PFSK-1 (cell line): ENCODE measurements around the gene MBTD1.

Experiments
- FOXP2 ChIP-seq: optimal IDR thresholded peaks from 2 replicates; pipeline ENCODE3; 2011; ENCODE audit warnings: borderline replicate concordance, control low read depth, inconsistent platforms; ENCODE audit not compliant: insufficient read depth; ENCODE audit errors: extremely low read length, extremely low read depth
- POLR2AphosphoS5 ChIP-seq: IDR thresholded peaks from 2 replicates; pipeline ENCODE4 v1.6.1; 2012; ENCODE audit warnings: low read depth, mild to moderate bottlenecking, control low read depth, low read length, moderate library complexity
- SIN3A ChIP-seq: IDR thresholded peaks from 2 replicates; pipeline ENCODE4 v1.6.1; 2012; ENCODE audit warnings: mild to moderate bottlenecking, low read length, moderate library complexity, borderline replicate concordance; ENCODE audit not compliant: insufficient read depth
- TAF1 ChIP-seq: IDR thresholded peaks from 2 replicates; pipeline ENCODE4 v1.6.1; 2012; ENCODE audit warnings: low read length, control low read depth, borderline replicate concordance; ENCODE audit not compliant: insufficient read depth
- TF ChIP-seq, protein P1 (sequence below), 2 experiments: IDR thresholded peaks; 2 replicates each; pipeline versions ENCODE4 v1.6.1 to v1.8.0; 2011 to 2012; ENCODE audit warnings: low read depth in 2 of 2, low read length in 2 of 2, control low read depth in 1 of 2, inconsistent platforms in 1 of 2, mild to moderate bottlenecking in 1 of 2, moderate library complexity in 1 of 2; ENCODE audit not compliant: insufficient read depth in 1 of 2

Gene MBTD1

DNA sequence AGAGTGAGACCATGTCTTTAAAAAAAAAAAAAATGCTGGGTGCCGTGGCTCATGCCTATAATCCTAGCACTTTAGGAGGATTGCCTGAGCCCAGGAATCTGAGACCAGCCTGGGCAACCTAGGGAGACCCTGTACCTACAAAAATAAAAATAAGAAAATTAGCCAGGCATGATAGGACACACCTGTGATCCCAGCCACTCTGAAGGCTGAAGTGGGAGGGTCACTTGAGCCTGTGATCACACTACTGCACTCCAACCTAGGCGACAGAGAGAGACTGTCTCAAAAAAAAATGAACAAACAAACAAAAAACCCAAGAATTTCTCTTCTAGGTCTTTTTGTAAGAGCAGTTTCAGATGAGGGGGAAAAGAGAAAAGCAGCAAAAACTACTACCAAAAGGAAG lies 59.0 kb downstream of the MBTD1 start:
- TF ChIP-seq, protein P1, sequence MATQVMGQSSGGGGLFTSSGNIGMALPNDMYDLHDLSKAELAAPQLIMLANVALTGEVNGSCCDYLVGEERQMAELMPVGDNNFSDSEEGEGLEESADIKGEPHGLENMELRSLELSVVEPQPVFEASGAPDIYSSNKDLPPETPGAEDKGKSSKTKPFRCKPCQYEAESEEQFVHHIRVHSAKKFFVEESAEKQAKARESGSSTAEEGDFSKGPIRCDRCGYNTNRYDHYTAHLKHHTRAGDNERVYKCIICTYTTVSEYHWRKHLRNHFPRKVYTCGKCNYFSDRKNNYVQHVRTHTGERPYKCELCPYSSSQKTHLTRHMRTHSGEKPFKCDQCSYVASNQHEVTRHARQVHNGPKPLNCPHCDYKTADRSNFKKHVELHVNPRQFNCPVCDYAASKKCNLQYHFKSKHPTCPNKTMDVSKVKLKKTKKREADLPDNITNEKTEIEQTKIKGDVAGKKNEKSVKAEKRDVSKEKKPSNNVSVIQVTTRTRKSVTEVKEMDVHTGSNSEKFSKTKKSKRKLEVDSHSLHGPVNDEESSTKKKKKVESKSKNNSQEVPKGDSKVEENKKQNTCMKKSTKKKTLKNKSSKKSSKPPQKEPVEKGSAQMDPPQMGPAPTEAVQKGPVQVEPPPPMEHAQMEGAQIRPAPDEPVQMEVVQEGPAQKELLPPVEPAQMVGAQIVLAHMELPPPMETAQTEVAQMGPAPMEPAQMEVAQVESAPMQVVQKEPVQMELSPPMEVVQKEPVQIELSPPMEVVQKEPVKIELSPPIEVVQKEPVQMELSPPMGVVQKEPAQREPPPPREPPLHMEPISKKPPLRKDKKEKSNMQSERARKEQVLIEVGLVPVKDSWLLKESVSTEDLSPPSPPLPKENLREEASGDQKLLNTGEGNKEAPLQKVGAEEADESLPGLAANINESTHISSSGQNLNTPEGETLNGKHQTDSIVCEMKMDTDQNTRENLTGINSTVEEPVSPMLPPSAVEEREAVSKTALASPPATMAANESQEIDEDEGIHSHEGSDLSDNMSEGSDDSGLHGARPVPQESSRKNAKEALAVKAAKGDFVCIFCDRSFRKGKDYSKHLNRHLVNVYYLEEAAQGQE (IDR thresholded peaks at IDR 0.05; ENCODE audit: insufficient read depth in 1 of 2, low read depth in 2 of 2, low read length in 2 of 2) = no peak
- TF ChIP-seq FOXP2 = no peak
- no peak for TF ChIP-seq POLR2AphosphoS5
- TF ChIP-seq SIN3A = no peak
- TF ChIP-seq TAF1 = no peak

DNA sequence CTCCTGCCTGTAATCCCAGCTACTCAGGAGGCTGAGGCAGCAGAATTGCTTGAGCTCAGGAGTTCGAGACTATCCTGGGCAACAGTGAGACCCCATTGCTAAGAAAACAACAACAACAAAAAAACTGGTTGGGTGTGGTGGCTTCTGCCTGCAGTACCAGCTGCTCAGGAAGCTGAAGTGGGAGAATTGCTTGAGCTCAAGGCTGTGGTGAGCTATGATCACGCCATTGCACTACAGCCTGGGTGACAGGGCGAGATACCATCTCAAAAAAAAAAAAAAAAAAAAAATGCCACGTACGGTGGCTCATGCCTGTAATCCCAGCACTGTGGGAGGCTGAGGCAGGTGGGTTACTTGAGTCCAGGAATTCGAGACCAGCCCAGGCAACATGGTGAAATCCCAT lies 59.6 kb downstream of the MBTD1 start:
- no peak for TF ChIP-seq POLR2AphosphoS5
- TF ChIP-seq TAF1 = no peak
- TF ChIP-seq, protein P1 (IDR thresholded peaks at IDR 0.05; ENCODE audit: insufficient read depth in 1 of 2, low read depth in 2 of 2, low read length in 2 of 2) = no peak
- TF ChIP-seq SIN3A = no peak
- no peak for TF ChIP-seq FOXP2

DNA sequence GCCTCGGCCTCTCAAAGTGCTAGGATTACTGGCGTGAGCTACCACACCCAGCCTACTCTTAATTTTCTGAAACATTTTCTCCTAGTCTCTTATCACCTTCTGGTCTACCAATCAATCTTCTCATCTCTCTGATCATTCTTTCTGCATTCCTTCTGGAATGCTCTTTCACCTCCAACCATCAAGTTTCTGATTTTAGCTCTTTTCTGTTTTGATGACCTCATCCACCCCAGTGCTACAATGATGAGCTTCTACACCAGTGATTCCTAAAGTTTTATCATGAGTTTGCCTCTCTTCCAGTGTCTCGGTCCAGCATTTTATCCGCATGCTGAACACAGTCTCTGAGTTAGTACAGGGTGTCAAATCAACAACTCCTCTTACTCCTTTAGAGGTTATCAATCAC lies 62.1 kb downstream of the MBTD1 start:
- no peak for TF ChIP-seq SIN3A
- TF ChIP-seq POLR2AphosphoS5 = no peak
- no peak for TF ChIP-seq FOXP2
- TF ChIP-seq, protein P1 (IDR thresholded peaks at IDR 0.05; ENCODE audit: insufficient read depth in 1 of 2, low read depth in 2 of 2, low read length in 2 of 2) = no peak
- no peak for TF ChIP-seq TAF1

DNA sequence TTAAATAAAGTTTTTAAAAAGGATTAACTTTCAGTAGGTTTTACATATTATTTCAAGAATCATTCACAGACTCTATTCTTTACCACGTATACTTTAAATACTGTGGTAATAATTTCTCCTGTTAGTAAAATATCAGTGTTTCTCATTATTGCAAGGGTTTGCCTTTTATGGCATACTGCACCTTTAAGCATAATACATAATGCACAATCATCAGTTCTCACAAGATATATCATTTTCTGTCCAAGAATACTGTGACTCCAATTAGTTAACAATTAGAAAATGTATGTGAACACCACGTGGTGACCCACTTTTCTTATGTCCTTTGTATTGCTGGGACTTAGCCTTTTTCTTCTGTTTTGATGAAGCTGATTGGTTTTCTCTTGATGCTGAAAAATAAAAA lies 68.0 kb downstream of the MBTD1 start:
- TF ChIP-seq SIN3A = no peak
- TF ChIP-seq, protein P1 (IDR thresholded peaks at IDR 0.05; ENCODE audit: insufficient read depth in 1 of 2, low read depth in 2 of 2, low read length in 2 of 2) = no peak
- no peak for TF ChIP-seq FOXP2
- TF ChIP-seq POLR2AphosphoS5 = no peak
- no peak for TF ChIP-seq TAF1

DNA sequence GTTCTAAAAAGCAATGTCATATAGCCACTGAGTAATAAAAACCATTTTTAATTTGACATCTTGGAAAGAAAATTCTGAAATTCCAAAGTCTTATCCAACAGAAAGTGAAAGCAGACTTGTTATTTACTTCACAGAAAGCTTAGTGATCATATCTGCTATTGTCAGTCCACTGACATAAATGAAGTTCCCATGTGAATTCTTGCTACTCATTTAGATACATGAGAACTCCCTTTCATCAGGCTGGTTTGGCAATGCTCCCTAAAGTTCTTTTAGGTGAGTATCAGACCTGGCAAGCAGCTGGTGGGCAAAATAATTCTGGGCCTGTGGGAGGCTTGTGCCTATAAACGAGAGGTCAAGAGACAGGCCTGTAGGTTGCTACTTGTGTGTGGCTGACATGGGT lies 70.2 kb downstream of the MBTD1 start:
- TF ChIP-seq, protein P1 (IDR thresholded peaks at IDR 0.05; ENCODE audit: insufficient read depth in 1 of 2, low read depth in 2 of 2, low read length in 2 of 2) = no peak
- TF ChIP-seq POLR2AphosphoS5 (no peak), FOXP2 (no peak), TAF1 (no peak), SIN3A (no peak)
